Glomerular visceral epithelial cell (primary cell): Measurements from ENCODE around the gene KRT4.

Source experiments
- DNase-seq: peaks from one replicate; pipeline ENCODE4 v3.0.0-alpha.2; 2016; ENCODE audit errors: extremely low spot score

The KRT4 gene

DNA sequence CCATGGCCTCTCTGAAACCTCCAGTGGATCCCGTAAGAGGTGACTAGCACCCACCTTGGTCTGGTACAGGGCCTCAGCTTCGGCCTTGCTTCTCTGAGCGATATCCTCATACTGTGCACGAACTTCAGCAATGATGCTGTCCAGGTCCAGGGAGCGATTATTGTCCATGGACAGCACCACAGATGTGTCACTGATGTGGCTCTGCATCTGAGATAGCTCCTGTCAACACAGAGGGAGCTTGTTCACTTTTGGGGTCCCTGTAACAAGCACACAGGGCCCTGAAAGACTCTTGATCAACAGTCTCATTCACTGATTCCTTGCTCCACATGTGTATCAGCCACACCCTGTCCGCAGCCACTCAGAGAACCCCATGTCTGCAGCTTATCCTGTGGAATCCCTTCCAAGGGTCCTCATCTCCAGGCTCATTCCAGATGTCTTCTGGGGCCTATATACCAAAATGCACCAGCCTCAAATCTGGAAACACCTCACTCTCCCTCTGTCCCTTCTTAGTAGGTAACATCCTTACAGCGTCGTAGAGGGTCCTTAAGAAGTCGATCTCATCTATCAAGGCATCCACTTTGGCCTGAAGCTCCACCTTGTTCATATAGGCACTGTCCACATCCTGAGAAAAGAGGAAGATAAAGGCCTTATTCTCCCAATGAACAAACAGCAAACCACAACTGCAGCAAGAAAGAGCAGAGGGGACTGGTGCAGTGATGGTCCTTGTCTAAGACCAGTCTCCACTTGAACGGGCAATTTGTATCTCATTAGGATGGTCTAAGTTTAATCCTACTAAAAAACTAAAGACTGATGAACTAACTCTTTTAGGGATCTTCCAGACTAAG, 21.5 kb downstream of the KRT4 start:
- no peak for DNase-seq

GRCh38 chr12:52791271-52792184, 22.4 kb downstream of the KRT4 start:
- DNase-seq = peak; percentile 20

GRCh38 chr12:52790427-52791270, 23.3 kb downstream of the KRT4 start:
- no peak for DNase-seq

DNA sequence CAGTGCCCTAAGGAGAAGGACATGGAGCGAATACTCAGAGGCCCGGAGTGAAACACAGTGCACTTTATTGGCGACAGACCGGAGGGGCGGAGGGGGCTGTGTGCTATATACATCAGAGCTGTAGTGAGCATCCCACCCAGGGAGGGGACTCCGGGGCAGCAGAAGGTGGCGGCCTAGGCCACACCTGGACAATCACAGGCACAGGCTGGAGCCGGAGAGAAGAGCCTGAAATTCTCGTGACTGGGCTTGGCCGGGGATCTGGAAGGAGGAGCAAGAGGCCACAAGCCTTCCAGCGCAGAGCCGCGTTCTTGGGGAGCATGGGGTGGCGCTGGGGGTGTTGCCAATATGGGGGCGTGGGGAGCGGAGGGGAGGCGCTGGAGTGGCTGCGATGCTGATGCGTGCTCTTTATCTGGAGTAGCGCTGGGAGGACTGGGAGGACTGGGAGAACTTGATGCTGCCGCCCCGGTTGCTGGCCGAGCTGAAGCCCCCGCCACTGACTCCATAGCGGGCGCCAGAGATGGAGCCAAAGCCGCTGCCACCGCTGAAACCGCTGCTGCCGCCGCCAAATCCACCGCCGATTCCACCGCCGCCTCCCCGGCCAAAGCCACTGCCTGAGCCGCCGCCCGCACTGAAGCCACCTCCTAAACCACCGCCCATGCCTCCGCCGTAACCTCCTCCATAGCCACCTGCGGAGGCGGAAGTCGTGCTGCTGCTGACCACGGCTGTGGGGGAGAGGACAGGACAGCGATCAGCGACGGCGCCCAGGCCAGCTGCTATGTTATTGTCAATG, 24.1 kb downstream of the KRT4 start:
- no peak for DNase-seq

DNA sequence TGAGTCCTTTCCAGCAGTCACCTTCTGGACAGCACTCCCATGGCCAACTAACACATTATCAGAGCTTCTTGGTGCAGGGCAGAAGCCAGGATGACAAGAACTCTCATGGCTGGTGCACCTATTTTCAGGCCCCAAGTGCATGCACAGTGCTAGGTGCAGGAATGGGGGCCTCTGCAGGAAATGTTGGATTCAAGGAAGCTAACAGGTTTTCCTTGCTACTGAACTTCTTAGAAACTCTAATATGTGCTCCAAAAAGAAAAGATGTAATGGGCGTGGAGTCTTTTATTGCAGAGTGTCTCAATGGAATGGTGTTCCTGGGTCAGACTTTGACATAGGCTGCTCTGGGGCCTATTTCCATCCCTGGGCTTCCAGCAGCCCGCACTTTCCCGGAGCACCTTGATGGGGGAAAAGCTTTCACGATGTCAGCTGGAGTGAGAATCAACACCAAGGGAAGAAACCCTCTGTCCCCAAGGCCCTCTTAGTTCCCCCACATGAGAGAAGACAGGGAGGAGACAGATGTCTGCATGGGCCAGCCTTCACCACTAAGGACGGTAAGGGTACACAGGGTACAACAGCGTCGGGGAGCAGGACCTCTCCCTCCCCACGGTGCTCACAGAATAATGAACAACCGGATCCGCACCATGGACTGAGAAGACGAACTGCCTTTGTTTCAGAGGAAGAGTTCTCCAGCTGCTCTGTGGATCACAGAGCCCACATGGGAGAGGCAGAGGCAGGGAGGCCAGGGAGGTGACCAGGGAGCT, 24.9 kb downstream of the KRT4 start:
- no peak for DNase-seq

DNA sequence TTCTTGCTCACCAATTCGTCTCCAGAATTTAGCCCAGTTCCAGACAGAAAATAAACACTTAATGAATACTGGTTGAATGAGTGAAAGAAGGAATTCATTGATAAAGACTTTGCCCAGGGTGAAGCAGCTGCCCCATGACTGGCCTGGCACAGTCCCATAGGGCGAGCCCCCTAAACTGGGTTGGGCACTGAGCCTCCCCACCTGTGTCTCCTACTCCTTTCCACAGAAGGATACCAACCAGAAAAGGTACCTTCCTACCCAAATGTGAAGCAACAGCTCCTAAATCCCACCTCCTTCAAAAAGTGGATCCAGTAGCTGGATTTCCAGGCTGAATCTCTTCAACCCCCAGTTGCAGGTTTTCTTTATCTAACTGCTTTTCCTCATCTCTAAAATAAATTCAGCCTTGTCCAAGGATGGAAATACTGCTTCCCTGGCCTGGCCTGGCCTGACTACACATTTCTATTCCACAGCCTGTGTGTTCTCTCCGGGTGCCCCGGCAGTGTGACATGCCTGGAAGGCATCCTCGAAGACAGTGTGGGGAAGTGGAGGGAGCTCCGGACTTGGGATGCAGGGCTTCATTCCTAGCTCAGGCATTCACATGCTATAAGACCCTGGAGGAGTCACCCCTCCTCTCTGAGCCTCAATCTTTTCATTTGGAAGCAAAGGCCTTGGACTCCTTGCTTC, 25.6 kb downstream of the KRT4 start:
- DNase-seq = no peak

- DNase-seq = no peak
Measured at GRCh38 chr12:52787324-52788191, 26.4 kb downstream of the KRT4 start.

GRCh38 chr12:52784909-52785308, 29.0 kb downstream of the KRT4 start:
- DNase-seq = no peak

DNA sequence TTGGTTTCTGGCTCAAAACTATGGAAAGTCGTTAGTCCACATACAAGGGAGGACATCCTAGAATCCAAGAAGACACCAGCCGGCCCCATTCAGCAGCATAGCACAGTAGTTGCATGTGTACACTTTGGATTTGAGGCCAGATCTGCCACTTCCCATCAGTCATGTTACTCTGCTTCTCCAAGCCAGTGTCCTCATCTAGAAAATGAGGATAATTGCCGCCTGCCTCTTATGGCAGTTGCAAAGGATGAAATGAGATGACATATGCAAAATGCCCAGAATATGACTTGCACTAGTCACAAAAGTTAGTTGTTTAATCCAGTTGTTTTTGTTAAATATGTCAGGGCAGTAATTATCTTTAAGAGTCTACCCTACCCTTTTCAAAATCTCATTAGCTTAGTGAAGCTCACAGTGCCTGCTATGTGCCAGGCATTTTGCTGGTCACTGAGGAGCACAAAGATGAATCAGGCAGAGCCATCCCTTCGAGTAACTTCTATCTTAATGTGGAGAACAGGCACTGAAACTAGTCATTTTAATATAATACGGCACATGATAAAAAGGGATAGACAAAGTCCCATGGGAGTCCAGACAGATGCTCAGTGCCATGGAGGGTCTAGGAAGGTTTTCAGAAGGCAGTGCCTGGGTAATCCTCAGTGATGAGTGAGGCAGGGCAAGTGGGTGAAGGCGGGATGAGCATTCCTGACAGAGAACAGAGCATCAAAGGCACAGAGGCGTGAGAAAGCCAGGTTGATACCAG, 30.2 kb downstream of the KRT4 start:
- no peak for DNase-seq

- no peak for DNase-seq
Measured at GRCh38 chr12:52782502-52782901, 31.4 kb downstream of the KRT4 start.

DNA sequence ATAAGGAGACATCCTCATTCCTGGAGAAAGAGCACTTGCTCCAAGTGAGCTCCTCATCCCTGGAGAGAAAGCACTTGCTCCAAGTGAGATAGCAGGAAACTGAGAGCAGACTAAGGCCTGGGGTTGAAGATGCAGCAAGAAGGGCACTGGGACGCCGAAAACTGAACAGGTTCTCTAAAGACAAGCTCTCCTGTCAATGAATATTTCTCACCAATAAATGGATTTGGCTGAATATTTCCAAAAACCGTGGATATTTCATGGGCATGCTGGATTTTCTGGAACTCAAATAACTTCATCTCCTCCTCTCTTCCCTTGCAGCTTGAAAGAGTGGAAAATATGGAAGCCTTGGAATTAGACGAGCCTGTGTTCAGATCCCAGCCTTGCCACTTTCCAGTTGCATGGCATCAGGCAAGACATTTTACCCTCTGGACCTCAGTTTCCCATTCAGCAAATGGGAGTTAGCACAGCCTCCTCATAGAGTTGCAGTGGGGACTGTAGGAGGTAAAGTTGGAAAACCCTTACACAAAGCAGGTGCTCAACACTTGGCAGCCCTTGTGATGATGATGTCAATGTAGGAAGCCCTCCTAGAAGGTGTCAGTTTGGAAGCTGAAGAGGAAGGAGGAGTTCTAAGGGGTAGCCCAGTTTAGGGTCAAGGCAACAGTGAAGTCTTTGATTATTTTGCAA, 32.4 kb downstream of the KRT4 start:
- DNase-seq = no peak

DNA sequence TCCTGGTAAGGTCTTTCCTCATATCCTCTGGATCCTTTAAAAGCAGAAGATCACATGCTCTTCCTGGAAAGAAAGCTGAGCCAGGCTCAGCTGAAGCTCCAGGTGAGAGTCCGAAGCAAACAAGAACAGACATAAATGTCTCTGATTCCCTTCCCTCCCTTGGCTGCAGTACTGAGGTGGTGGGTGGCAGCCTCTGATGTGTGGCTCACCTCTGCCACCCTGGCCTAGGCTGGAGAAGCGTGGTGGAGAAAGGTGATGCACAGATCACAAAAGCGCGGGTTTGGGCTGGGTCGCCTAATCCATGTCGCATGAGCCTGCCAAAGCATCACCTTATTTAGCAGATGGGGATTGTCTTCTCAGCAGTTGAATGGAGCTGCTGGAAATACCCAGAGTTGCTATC, 34.0 kb downstream of the KRT4 start:
- DNase-seq = no peak

DNA sequence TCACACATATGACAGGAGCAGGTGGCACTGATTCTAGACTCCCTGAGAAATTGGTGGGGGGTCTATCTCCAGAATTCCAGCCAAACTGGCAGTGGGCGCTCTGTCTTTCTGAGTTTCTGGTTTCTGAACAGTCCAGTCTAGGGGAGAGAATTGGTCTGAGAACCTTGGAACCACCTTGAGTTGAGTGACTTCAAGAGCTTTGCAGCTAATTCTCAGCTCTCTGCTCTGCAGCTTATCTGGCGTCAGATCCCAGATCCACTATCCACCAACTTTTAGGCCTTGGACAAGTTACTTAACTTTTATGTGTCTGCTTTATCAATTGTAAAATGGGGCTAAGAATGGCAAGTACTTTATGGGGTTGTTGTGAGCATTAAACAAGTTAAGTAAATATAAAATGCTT, 35.1 kb downstream of the KRT4 start:
- DNase-seq = no peak

- no peak for DNase-seq
Measured at GRCh38 chr12:52777566-52777965, 36.4 kb downstream of the KRT4 start.

GRCh38 chr12:52776913-52777395, 37.0 kb downstream of the KRT4 start, which contains the start of gene KRT76:
Gene KRT76 (minus strand): TSS chr12:52777345. CDS start chr12:52777291, 54 bp downstream.
- DNase-seq = no peak

DNA sequence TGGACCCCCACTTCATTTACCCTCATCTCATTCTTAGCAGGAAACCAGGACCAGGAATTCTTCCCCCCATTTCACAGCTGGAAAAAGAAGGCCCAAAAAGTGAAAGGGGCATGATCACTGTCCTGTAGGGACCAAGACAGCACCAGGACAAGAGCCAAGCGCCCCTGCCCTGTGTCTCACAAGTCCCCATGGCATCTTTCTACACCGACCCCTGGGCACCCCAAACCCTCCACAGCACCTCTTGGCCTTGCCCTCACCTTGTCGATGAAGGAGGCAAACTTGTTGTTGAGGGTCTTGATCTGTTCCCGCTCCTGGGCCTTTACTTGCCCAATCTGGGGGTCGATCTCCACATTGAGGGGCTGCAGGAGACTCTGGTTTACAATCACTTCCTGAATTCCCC, 37.5 kb downstream of the KRT4 start:
- no peak for DNase-seq

GRCh38 chr12:52774629-52775250, 39.2 kb downstream of the KRT4 start:
- no peak for DNase-seq
